ELF-1 (cell line): ENCODE measurements around the gene MTA2.
A peak's percentile ranks its signal among the peaks of the same experiment; 100 is the strongest.
"Not testable (repeated sequence)": the region's sequence is repeated elsewhere in the genome, so short reads cannot be mapped to it uniquely, and the experiment has no call there.

Source experiments
- DNase-seq: peaks from one replicate; pipeline ENCODE4 v3.0.0-alpha.2; 2016; ENCODE audit warnings: low read depth, low spot score

Gene MTA2

DNA sequence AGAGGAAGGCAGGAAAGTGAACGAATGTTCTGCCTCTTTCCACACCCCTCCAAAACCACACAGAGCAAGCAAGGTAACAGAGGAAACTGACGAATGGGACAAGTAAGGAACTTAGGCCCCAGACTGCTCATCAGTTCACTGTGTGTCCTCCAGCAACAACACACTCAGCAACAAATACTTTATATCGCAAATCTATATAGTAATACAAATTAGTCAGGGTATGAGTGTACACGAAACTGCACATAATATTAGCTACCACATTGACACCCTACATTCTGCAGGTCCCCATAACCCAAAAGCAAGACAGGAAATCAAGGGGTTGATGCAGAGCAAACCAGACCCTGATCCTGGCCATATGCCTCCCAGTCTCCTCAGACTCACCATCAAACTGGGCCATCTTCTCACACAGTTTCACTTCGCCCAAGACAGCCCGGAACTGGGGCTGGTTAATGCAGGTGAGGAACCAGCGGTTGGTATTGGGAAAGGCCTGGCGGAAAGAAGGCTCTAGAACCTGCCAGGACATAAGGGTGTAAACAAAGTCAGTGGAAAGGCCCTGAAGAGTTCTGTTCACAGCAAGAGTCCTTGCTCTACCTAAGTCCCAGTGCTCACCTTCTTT lies 34.5 kb downstream of the MTA2 start:
- DNase-seq = no peak

DNA sequence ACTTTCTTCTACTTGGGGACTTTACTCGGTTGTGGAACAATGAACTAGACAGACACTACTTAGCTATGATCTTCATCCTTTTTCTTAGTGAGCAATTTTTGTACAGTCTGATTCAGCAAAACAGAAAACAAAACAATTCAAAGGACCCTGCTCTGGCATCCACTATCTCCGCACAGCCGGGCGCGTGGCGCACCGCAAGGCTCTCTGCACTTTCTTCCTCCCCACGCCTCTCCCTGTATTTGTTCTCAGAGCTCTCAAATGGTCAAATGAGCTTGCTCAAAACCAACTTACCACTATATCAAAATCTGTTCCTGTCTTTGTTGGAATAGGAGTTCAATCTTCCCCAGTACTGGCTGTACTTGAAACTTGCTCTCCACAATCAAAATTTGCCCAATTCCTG lies 35.4 kb downstream of the MTA2 start:
- DNase-seq = no peak

DNA sequence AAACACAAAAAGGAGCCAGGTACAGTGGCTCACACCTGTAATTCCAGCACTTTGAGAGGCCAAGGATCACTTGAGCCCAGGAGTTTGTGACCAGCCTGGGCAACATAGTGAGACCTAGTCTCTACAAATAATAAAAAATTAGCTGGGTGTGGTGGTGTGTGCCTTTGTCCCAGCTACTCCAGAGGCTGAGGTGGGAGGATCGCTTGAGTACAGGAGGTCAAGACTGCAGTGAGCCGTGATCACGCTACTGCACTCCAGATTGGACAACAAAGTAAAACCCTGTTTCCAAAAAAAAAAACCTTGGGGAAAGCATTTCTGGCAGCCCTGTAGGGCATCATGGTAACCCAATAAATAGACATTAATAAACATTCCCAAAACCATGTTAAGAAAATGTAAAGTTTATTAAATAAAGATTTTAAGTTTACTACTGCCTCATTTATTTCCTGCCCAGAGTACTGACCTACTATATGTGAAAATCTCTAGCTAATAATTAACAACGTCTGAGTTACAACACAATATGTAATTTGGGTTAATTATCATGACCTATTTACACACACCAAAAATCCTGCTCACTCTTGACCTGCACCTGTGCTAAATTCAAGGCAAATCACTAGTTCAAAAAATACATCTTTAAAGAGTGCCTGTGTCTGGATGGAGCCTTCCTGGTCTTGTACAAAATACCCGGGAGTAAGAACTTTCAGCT lies 36.4 kb downstream of the MTA2 start:
- DNase-seq = no peak

DNA sequence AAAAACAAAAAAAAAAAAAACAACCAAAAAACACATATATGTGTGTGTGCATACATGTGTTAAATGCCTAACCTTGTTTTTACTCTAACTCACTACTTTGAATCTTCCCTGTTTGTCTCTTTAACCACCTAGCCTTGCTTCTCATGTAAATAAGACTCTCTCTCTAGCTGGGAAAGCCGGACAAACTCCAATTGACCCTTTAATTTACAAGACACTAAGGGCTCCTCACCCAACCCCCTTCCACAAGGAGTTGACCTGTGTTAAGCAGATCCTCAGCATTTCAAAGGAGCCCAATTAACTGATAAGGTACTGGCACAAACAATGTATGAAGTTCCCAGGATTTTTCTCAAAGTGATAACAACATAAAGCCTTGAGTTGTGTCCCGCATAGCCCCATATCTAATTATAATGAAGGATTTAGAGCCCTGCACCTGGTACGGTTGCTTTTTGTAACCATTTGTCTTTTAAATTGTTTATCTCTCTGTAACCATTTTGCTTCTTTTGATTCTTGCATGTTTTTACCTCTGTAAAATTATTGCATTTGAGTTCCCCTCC lies 39.9 kb downstream of the MTA2 start:
- peak; percentile 82 for DNase-seq

DNA sequence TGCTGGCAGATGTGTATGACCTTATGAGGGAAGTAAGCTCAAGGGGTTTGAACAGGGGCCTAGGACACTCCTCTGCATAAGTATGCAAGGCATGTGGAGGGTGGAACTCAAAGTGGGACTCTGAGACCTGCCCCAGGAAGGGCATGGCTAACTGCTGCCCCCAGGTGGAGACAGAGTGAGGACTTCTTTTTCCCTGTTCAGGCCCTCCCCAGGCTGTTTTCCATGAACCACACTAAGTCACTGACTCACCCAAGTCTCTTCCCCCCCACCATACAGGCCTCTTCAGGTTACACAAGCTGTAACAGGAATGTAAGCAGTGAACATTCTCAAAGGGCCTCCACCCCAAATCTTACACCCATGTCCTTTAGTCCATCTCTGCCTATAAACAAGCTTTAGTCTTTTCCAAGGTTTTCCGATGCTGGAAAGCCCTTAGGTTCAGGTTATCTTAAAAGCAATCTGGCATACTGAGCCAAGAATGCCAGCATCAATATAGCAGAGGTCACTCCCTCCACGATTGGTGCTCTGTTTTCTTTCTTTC lies 41.0 kb downstream of the MTA2 start:
- peak; percentile 99 for DNase-seq

DNA sequence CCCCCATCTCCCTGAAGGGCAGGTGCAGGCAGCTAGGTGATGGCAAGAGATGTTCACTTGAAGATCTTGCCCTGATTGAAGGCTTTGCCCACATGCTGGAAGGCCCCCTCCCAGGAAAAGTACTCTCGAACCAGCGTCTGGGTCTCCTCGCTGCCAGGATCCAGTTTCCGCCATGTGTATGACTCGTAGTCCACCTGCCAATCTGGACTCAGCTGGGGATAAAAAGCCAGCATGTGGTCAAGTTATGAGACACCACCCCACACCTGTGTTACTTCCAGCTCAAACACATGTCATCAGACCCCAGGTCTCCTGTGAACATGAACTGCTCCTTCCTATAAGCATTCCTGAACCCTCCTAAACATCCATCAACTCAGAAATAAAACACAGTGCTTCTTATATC lies 42.0 kb downstream of the MTA2 start:
- DNase-seq = not testable (repeated sequence)

DNA sequence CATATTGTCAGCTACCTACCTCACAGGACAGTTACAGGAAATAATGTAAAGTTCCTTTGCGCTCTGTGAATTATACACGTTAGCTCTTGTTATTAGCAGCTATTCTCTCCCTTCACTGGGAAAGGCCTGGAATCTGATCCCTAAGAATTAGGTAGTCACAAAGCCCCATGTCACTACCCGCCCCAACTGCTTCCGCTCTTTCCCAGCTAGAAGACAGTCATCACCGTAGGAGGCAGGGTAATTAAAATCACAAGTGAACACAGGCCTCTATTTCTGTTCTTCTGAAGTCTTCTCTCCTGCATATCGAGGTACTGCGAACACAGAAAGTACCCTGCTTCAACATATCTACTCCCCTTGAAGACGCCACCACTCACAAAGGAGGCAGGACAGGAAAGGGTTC lies 42.5 kb downstream of the MTA2 start:
- DNase-seq = no peak

DNA sequence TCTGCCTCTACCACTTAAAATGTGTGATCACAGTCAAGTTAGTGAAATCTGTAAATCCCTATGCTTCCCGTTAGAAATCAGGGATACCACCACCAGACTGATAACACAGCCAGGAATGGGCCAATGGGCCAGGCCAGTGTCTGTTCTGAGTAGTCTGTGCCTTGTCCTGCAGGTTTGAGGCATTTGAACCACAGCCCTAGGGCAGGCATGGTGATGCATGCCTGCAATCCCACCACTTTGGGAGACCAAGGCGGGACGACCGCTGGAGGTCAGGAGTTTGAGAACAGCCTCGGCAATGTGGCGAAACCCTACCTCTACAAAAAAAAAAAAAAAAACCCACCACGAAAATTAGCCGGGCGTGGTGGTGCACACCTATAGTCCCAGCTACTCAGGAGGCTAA lies 43.0 kb downstream of the MTA2 start:
- peak; percentile 79 for DNase-seq

DNA sequence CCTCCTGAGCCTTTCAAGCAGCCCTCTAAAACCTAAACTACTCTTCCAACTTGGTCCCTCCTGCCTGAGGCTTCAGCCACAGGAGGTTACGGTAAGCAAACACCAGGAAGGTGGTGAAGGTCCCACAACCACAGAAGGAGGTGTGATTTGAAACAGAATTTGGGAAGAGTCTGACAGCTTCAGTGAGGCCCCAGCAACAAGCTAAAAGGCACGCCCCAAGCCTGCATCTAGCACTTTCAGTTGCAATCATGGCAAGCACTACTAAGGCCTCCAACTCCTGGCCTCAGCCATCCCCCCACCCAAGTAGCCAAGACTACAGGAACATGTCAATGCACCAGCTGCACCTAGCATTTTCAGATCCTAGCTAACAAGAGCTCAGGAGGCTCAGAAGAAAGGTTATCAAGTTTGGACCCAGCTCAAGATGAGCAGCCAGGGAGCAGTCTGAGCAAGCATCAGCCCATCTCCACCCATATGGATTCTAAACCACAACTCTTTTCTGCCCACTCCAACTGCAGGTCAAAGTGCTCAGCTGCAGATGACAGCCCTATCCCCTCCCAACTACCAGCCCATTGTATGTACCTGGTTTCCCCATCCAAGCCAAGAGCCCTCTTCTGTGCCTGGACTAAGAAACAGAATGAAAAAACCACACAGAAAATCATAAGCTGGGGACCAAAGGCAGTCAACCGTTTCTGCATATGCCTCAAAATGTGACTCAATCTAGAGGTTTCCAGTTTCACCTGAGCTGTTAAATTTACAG lies 44.6 kb downstream of the MTA2 start:
- DNase-seq = no peak

DNA sequence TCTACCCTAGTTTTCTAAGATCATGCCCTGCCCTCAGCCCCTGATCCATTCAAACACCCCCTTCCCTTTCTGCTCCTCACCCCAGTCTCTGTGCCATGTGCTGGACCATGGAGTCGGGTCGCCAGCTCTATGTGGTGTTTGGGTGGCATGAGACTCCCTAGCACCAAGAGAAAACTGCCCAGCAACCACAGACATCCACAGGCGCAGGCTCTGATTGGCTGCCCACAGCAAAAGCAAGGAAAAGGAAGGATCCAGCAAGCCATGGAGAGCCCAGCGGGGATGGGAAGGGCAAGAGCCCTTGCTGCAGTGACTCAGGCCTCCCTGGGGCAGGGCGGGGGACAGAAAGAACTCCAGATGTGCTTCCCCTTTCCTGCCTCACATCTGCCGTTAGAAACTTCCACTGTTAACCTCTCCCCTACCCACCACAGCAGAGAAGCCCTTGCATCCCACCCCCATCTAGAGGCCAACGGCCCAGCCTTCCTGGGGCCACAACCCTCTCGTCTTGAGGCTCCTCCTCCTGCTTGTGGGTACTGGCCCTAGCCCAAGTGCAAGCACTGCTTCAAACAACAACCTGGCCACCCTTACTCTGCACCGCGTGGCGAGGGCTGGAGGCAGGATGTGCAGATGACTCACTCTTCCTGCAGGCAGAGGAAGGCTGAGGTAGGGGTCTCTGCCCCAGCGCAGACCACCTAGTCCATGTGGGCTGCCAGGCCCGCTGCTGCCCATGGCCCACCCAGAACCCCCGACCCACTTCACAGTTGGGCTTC lies 45.4 kb downstream of the MTA2 start:
- peak; percentile 86 for DNase-seq

DNA sequence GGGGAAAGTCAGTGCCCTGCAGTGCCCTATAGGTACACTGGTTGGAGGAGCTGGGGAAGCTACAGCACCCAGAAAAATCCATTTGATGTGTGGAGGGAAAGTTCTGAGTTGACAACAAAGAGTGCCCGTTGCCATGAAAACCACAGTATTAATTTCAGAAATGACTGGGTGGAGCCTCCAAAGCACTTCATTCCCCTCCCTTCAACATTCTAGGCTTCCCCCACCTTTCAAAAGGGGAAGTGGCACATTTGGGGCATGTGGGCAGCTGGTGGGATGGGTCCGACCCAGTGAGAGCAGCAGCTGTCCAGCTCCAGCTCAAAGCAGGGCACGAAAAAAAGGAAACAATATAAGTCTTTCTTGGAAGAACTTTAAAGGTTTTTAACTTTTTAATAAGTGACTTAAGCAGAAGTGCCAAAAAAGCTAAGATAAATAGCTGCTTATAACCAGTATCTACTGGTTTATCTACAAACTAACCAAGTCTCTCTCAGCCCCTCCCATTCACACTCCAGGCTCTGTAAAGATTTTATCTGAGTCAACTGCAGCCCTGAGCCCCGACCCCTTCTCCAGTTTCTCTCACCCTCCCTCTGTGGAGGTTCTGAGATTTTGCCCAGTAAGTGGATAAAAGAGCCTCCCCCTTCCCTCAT lies 46.1 kb downstream of the MTA2 start:
- DNase-seq = peak; percentile 49

DNA sequence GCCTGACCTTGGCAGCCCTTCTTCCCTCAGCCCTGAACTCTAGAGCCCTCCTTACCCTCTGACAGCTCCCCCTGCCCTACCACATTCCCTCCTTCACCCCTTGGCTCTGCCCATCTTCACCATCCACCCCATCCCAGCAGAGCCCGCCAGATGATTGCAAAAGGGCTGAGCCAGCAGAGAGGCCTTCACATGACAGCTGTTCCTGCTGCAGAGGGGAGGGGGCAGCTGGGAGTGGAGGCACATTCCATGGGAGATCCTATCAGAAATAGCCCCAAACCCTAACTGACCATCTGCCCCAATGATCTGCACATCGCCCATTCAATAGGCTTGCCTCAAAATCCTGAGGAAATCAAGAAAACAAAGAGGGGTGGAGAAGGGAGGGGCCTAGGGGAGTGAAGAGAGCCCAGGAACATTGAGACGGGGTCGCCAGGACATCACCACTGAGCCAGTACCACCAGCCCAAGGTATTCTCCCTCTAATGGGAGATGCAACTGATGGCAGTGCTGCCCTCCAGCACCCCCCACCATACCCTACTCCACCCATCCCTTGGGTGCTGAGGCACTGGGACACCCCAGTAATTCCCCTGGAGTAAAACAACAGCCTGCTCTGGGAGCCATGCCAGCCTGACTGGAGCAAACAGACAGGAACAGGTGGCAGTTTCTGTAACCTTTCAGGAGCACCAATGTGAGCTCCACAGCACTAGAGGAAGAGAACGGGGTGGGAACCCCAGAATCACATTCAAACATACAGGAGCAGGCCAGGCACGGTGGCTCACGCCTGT lies 47.1 kb downstream of the MTA2 start:
- peak; percentile 87 for DNase-seq

DNA sequence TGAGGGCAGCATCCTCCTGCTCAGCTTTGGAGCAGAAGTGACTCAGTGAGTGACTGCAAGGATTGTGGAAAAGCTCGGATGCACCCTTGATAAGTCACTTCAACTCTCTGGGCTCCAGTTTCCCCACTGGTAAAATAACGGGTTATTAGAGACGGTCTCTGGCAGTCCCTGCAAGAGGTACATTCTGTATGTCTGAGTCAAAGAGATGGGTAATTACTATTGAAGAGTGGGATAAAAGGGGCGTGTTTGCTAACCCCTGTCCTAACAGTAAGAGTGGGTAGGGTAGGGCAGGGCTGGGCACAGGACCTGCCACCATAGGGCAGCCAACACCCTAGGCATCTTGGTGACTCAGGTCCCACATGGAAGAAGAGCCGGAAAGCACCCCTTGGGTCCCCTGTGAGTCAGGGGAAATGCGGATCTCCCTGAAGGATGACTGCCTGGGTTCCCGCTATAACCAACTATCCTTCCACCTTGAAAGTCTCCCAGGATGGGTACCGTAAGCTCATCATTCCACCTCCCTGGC lies 47.8 kb downstream of the MTA2 start:
- DNase-seq = no peak

DNA sequence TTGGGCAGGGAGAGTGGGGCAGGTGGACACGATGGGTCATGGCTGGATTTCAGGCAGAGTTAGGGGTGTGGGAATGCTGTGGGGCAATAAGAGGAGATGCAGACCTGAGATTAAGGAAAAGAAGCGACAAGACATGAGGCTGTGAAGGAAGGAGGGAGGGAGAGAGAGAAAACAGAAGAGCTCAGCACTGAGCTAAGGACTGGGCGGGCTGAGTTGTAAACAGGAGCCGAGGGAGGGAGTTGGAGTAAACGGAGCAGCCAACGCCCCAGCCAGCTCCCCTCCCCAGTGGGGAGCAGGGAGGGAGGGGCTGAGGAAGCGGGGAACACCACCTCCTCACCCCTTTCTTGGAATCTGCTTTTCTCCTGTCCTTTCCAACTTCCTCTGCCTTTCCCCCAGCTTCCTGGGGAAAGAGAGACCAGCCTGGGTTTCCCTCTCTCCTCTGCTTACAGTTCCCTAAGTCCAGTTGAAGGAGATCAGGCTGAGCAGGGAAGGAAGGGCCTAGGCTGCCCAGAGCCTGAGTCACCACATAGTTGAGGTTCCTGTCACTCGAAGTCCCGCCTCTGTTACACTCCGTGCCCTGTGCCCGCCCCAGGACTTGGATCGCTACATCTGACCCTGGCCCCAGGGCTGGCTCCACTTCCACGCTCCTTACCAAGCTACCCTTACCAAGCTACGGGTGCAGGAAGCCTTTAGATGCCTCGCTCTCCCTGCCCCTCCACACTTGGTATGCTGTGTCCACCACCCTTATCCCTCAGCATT lies 48.4 kb downstream of the MTA2 start:
- peak; percentile 93 for DNase-seq

DNA sequence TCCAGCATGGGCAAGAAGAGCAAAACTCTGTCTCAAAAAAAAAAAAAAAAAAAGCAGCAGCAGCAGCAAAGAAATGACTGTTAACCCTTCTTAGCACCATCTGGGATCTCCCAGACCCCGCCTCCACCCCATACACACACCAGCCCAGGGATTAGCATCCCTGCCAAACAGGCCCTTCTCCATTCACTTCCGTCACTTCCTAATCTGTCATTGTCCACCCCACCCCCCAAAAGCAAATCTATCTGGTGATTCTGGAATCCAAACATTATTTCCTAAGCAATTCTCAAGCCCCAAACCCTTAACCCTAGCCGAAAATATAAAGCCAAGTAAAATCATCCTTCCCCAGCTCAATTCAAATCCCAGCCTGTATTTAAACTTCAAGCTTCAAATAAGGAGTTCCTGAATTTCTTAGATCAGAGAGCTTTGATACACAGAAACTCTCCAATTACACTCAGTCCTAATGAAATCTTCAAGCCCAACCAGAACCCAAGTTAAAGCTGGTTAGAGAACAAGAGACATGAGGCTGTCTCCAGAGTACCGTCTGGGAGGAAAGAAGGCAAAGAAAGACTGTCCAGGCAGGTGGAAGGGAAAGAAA lies 49.1 kb downstream of the MTA2 start:
- peak; percentile 67 for DNase-seq

DNA sequence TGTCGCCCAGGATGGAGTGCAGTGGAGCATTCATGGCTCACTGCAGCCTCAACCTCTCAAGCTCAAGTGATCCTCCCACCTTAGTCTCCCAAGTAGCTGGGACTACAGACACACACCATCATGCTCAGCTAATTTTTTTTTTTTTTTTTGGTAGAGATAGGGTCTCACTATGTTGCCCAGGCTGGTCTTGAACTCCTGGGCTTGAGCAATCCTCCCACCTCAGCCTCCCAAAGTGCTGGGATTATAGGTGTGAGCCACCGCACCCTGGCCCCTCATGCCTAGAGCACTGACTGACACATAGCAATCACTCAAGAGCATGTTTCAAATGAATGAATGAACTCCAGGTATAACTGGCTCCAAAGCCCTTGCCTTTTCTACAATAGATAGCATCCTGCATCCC lies 51.2 kb downstream of the MTA2 start:
- not testable (repeated sequence) for DNase-seq

DNA sequence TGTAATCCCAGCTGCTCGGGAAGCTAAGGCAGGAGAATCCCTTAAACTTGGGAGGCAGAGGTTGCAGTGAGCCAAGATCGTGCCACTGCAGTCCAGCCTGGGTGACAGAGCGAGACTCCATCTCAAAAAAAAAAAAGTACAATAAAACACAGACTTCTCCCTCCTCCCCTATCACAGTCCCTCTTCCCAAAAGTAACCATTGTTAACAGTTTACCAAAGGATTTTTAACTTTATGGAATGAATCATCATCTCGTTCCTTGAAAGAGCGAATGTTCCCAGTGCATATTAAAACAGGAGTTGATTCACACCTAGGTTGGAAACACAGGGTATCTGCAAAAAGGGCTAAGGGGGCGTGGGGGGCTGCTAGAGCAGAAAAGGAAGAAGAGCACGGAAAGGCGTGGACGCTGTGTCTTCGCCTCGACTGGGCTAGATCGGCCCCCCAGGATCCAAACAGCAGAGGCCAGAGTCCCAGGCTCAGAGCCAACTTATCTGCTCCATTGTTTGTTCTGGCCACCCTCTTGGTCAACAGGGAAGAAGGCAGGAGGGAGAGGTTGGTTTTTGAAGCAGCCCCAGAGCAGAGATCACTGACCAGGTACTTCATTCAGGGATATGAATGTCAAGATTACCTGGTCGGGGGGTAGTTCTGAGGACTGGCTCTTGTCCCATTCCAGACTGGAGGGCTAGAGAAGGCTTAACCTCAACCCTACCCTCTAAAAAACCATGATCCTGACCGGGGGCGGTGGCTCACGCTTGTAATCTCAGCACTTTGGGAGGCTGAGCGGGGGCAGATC lies 52.9 kb downstream of the MTA2 start:
- no peak for DNase-seq

DNA sequence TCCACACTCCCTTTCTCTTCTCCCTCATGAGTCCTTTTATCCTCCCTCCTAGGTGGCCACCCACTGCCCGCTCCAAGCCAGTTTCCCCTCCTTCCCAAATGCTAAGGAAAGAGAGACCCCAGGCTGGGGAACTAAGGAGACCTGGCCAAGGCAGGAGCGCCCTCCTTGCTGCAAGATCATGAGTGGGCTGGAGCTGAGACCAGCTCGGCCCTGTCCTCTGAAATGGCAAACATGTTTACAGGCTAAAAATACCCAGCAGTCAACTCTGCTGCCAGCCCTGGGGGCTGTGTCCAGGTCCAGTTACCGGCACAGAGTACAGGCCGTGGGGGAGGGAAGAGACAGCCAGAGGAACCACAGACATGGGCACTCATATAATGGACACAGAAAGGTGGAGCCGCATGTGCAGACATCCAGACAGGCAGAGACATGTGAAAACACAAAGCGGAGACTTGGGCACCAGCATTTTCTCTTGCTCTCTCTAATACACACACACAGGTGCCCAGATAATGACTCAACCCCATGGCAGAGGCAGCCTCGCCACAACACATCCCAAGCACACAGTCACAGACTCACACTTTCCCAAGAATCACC lies 53.9 kb downstream of the MTA2 start:
- DNase-seq = peak; percentile 49
